AG09309 (cell line): ENCODE results near the gene TRIM44.
"Not testable (repeated sequence)": the region's sequence is repeated elsewhere in the genome, so short reads cannot be mapped to it uniquely, and the experiment has no call there.

ENCODE experiments used
- DNase-seq: peaks from one replicate; pipeline ENCODE4 v3.0.0-alpha.2; 2010; ENCODE audit warnings: low read depth
- H3K4me3 ChIP-seq: 2 replicates; pipeline ENCODE4 v1.5.1; 2011; ENCODE audit warnings: mild to moderate bottlenecking, low read depth, low read length, moderate library complexity; ENCODE audit not compliant: control insufficient read depth
- CTCF ChIP-seq: IDR thresholded peaks from 2 replicates; pipeline ENCODE4 v1.5.1; 2011; ENCODE audit warnings: mild to moderate bottlenecking, low read depth, low read length, inconsistent platforms; ENCODE audit not compliant: insufficient read depth, control insufficient read depth; ENCODE audit errors: missing control alignments

TRIM44 gene

GRCh38 chr11:35761899-35762298, 99.3 kb downstream of the TRIM44 start:
- no peak overlapping the region for H3K4me3 ChIP-seq
- no peak for DNase-seq
- no peak for TF ChIP-seq CTCF

DNA sequence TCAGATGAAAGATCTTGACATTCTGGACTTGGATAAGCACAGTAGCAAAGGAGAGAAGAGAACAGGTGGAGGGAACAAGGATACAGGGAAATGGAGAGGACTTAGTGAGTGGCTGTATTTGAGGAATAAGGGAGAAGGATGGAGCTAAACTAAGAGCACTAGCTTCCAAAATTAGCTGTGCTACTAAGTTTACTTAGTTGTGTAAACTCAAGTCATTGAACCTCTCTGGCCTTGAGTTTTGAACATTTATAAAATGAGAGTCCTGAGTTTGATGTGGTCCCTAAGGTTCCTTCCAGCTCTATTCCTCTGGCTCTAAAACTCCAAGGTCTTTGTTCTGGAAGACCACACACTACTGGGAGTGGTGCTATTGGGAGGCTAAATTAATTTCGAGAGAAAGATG, 100.7 kb downstream of the TRIM44 start:
- DNase-seq: no peak
- no peak overlapping the region for H3K4me3 ChIP-seq
- no peak for TF ChIP-seq CTCF

GRCh38 chr11:35763765-35764164, 101.2 kb downstream of the TRIM44 start:
- H3K4me3 ChIP-seq: no peak overlapping the region
- TF ChIP-seq CTCF: no peak
- DNase-seq: no peak

DNA sequence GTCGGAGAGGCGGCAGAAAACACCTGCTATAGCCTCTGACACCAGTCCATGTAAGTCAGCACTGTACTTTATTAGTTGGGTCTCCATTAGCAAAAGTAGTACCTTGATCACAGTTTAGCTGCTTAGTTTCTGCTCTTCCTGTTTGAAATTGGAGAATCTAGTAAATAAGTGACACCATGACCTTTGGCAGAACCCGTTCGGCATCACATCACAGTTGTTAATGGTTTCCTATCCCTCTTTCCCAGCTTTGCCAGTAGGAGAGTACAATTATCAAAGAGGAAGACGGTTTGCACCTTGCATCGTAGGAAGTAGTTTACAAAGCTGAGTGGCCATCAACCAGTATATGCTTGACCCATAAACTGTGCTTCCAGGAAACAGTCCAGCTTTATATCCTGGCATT, 101.8 kb downstream of the TRIM44 start:
- DNase-seq: no peak
- TF ChIP-seq CTCF: no peak

DNA sequence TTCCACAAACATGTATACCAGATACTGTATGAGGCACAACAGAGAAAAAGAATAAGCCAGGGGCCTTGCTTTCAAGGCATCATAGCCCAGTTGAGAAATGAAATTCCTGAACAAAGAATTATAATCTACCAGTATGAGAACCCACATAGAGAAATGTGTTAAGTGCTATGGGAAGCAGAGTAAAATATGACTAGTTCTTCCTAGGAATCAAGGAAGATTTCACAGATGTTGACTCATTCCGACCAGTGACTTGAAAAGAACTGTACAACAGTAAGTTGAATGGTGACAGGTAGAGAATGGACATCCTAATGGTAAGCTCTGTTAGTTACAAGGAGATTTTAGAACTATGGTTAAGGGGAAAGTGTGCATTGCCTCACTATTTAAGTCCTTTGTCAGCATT, 102.6 kb downstream of the TRIM44 start:
- DNase-seq: no peak
- TF ChIP-seq CTCF: no peak
- H3K4me3 ChIP-seq: no peak overlapping the region

More for the DNA sequence above, 101.8 kb downstream of the TRIM44 start:
- no peak overlapping the region for H3K4me3 ChIP-seq

DNA sequence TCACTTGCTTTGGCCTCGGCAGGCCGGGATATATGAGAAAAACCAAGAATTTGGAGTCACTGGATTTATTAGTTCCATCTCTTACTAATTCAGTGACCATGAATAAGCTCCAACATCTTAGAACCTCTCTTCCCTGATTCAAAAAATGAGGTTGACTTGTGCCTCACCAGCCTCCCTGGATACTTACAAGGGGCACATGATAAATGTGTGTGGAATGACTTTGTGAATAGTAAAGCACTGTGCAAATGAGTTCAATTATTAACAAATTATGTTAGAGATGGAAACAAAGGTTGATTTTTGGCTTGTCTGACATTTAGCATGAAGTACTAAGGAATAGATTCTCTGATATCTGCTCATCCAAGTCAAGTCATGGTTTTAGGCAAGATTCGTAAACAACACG, 104.1 kb downstream of the TRIM44 start:
- DNase-seq: no peak
- TF ChIP-seq CTCF: no peak
- H3K4me3 ChIP-seq: no peak overlapping the region

DNA sequence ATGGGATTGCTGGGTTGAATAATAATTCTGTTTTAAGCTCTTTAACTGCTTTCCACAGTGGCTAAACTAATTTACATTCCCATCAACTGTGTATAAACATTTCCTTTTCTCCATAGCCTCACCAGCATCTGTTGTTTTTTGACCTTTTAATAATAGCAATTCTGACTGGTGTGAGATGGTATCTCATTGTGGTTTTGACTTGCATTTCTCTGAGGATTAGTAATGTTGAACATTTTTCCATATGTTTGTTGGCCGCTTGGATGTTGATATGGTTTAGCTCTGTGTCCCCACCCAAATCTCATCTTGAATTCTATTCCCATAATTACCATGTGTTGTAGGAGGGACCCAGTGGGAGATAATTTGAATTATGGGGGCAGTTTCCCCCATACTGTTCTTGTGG, 107.8 kb downstream of the TRIM44 start:
- not testable (repeated sequence) for H3K4me3 ChIP-seq, DNase-seq
